ENCODE measurements around the gene CORO1C.

Gene CORO1C

GRCh38 chr12:108766294-108766693, 35.0 kb upstream of the CORO1C start:
- DNase-seq (ENCODE audit: extremely low spot score) = no peak
- TF ChIP-seq, protein P1, sequence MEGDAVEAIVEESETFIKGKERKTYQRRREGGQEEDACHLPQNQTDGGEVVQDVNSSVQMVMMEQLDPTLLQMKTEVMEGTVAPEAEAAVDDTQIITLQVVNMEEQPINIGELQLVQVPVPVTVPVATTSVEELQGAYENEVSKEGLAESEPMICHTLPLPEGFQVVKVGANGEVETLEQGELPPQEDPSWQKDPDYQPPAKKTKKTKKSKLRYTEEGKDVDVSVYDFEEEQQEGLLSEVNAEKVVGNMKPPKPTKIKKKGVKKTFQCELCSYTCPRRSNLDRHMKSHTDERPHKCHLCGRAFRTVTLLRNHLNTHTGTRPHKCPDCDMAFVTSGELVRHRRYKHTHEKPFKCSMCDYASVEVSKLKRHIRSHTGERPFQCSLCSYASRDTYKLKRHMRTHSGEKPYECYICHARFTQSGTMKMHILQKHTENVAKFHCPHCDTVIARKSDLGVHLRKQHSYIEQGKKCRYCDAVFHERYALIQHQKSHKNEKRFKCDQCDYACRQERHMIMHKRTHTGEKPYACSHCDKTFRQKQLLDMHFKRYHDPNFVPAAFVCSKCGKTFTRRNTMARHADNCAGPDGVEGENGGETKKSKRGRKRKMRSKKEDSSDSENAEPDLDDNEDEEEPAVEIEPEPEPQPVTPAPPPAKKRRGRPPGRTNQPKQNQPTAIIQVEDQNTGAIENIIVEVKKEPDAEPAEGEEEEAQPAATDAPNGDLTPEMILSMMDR (IDR thresholded peaks at IDR 0.05; ENCODE audit: control extremely low read depth, extremely low read depth, low read depth, missing control alignments) = no peak
- POLR2A ChIA-PET = interaction anchor here (0.6 kb wide), 1 partner anchor 147 kb away, joined by 6 read pairs; no protein-coding TSS in a partner anchor
- CTCF ChIA-PET = no interaction called here

GRCh38 chr12:108765289-108765764, 34.0 kb upstream of the CORO1C start:
- TF ChIP-seq, protein P1 (IDR thresholded peaks at IDR 0.05; ENCODE audit: control extremely low read depth, extremely low read depth, low read depth, missing control alignments) = no peak
- DNase-seq (ENCODE audit: extremely low spot score) = no peak
- ChIA-PET POLR2A (no interaction called here), CTCF (interaction anchor here (1.5 kb wide), 1 partner anchor 26 kb away, joined by 3 read pairs; no protein-coding TSS in a partner anchor)

DNA sequence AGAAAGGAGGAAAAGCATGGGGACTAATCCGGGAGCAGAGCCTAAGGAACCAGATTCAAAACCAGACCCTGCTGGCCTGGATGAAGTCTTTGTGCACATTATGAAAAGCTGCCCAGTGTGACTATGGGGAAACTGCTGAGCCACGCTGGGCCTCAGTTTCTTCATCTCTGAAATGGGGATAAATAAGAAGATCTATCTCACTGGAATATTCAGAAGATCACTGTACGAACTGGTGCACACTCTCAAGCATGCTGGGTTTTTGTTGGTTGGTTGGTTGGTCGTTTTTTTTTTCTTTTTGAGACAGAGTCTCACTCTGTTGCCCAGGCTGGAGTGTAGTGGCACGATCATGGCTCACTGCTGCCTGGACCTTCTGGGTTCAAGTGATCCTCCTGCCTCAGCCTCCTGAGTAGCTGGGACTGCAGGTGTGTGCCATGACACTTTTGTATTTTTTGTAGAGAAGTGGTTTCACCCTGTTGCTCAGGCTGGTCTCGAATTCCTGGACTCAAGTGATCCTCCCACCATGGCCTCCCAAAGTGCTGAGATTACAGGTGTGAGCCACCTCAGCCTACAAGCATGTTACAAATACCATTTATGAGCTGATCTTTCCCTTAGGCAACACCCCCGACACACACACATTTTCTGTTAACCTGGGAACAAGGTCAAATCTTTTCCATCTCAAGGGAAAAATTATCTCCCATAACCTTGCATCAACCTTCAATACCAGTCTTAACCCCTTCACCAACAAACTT, 33.4 kb upstream of the CORO1C start:
- TF ChIP-seq, protein P1 (IDR thresholded peaks at IDR 0.05; ENCODE audit: control extremely low read depth, extremely low read depth, low read depth, missing control alignments) = no peak
- ChIA-PET POLR2A (no interaction called here), CTCF (interaction anchor here (1.5 kb wide), 1 partner anchor 26 kb away, joined by 3 read pairs; no protein-coding TSS in a partner anchor)
- DNase-seq (ENCODE audit: extremely low spot score) = no peak

DNA sequence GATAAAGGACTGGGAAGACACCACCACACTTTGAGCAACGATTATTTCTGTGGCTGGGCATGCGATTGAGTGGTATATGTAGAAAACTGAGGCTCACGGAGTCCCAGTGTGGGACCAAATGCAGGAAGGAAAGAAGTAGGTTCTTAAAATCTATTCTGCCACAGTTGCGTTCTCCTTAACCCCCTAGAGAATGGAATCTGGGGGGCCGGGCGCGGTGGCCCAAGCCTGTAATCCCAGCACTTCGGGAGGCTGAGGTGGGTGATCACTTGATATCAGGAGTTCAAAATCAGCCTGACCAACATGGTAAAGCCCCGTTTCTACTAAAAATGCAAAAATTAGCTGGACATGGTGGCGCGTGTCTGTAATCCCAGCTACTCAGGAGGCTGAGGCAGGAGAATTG, 29.9 kb upstream of the CORO1C start:
- no peak for DNase-seq (ENCODE audit: extremely low spot score)
- TF ChIP-seq, protein P1 (IDR thresholded peaks at IDR 0.05; ENCODE audit: control extremely low read depth, extremely low read depth, low read depth, missing control alignments) = no peak
- ChIA-PET POLR2A (no interaction called here), CTCF (no interaction called here)

- TF ChIP-seq, protein P1 (IDR thresholded peaks at IDR 0.05; ENCODE audit: control extremely low read depth, extremely low read depth, low read depth, missing control alignments) = no peak
- DNase-seq (ENCODE audit: extremely low spot score) = no peak
- ChIA-PET POLR2A (interaction anchor here (0.7 kb wide), 1 partner anchor 30 kb away, joined by 3 read pairs; no protein-coding TSS in a partner anchor), CTCF (interaction anchor here (0.8 kb wide), 1 partner anchor 44 kb away, joined by 4 read pairs; no protein-coding TSS in a partner anchor)
These were observed 28.6 kb upstream of the CORO1C start for GRCh38 chr12:108759924-108760323.

- ChIA-PET POLR2A (interaction anchor here (0.7 to 1.4 kb wide), 2 partner anchors 27 to 325 kb away, joined by 3 to 6 read pairs; no protein-coding TSS in a partner anchor), CTCF (interaction anchor here (0.8 to 1.1 kb wide), 2 partner anchors 15 to 34 kb away, joined by 3 read pairs; no protein-coding TSS in a partner anchor)
- TF ChIP-seq, protein P1 (IDR thresholded peaks at IDR 0.05; ENCODE audit: control extremely low read depth, extremely low read depth, low read depth, missing control alignments) = no peak
- no peak for DNase-seq (ENCODE audit: extremely low spot score)
These were observed 26.5 kb upstream of the CORO1C start for GRCh38 chr12:108757856-108758255.

All from GM10248 (cell line).